Smooth muscle cell (in vitro differentiated cells): ENCODE measurements around the gene ATOX1. TPM values are rescaled to one million over a fixed set of nuclear protein-coding genes. Genes with fewer than 3 reads are reported as not detected.

Source experiments
- DNase-seq: peaks from one replicate; lab custom pipeline; 2025; ENCODE audit not compliant: unreplicated experiment; lab: John Stamatoyannopoulos, UW
- H2AFZ ChIP-seq: fragments of 200-600 bp; sonication (generic); 2 replicates; pipeline ENCODE4 v1.6.0; 2016; ENCODE audit warnings: antibody characterized with exemption, low read depth, mild to moderate bottlenecking
- H3F3A ChIP-seq: fragments of 200-600 bp; sonication (generic); 2 replicates; pipeline ENCODE4 v1.6.0; 2017; ENCODE audit warnings: antibody characterized with exemption, low read depth
- H3K27ac ChIP-seq: fragments of 200-600 bp; sonication (generic); 2 replicates; pipeline ENCODE4 v1.5.1; 2016; ENCODE audit warnings: low read depth, mild to moderate bottlenecking
- H3K27me3 ChIP-seq: fragments of 200-600 bp; sonication (generic); 2 replicates; pipeline ENCODE4 v1.6.1; 2016; ENCODE audit warnings: low read depth, mild to moderate bottlenecking
- H3K36me3 ChIP-seq: fragments of 200-600 bp; sonication (generic); 2 replicates; pipeline ENCODE4 v1.5.1; 2016; ENCODE audit warnings: low read depth
- H3K4me1 ChIP-seq: fragments of 200-600 bp; sonication (generic); 2 replicates; pipeline ENCODE4 v1.5.1; 2016; ENCODE audit warnings: low read depth
- H3K4me2 ChIP-seq: fragments of 200-600 bp; sonication (generic); 2 replicates; pipeline ENCODE4 v1.6.0; 2016; ENCODE audit warnings: mild to moderate bottlenecking
- H3K4me3 ChIP-seq: fragments of 200-600 bp; sonication (generic); 2 replicates; pipeline ENCODE4 v1.5.1; 2016; ENCODE audit warnings: mild to moderate bottlenecking
- H3K79me2 ChIP-seq: fragments of 200-600 bp; sonication (generic); 2 replicates; pipeline ENCODE4 v1.6.0; 2016; ENCODE audit warnings: low read depth, mild to moderate bottlenecking
- H3K9ac ChIP-seq: fragments of 200-600 bp; sonication (generic); 2 replicates; pipeline ENCODE4 v1.6.0; 2016; ENCODE audit warnings: low read depth
- H3K9me3 ChIP-seq: fragments of 200-600 bp; sonication (generic); replicated peaks from 2 replicates; pipeline ENCODE4 v1.5.1; 2016; ENCODE audit warnings: low read depth
- H4K20me1 ChIP-seq: fragments of 200-600 bp; sonication (generic); 2 replicates; pipeline ENCODE4 v1.6.0; 2016; ENCODE audit warnings: low read depth
- WGBS: methylation state at CpG from one replicate; pipeline ENCODE4 v1.1.7; 2016; ENCODE audit warnings: low lambda C conversion rate; 5-methylcytosine and 5-hydroxymethylcytosine counted together
- polyA plus RNA-seq: library from polyadenylated mRNA; unstranded; fragments of >200 nt; fragmentation: Nextera tagmentation; extraction: Ambion mirVana; gene quantifications from 2 replicates; pipeline ENCODE4 v1.2.1, GENCODE V29; 2016
- total RNA-seq: library from RNA; depleted of rRNA; stranded (reverse); fragments of >200 nt; gene quantifications from 2 replicates; pipeline ENCODE4 v1.2.3, GENCODE V29; 2014
- TF ChIP-seq, protein P1 (sequence below): fragments of 200-600 bp; sonication (generic); IDR thresholded peaks from 2 replicates; pipeline ENCODE4 v1.5.1; 2017; ENCODE audit warnings: borderline replicate concordance, mild to moderate bottlenecking, antibody characterized with exemption; ENCODE audit not compliant: insufficient read depth, poor library complexity, severe bottlenecking

The ATOX1 gene
- total and polyA plus RNA-seq, 2 experiments from 2014 or later, result 73.3 to 315 TPM

DNA sequence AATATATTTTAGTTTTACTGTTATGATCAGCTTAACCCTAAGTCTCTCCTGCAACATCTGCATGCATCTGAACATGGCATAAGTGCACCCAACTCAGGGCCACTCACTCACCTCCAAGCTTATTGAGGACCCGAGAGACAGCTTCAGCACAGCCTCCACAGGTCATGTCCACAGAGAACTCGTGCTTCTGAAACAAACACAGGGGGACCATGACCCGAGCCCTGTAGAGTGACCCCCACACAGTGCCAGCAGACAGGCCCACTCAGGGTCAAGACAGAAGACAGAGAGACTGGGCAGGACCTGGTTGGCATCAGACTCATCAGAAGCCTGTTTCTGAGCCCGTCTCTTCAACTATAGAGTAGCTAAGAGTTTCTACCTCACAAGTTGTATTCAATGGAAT lies 6.8 kb downstream of the ATOX1 start:
- no peak for DNase-seq
- peaks cover 22% of the 10 kb centered on the region for H3K79me2 ChIP-seq
- 97% methylated on average over 4 of the region's 4 CpGs for WGBS
- H3K36me3 ChIP-seq, result peaks cover 7% of the 10 kb centered on the region
- no peaks in the 10 kb centered on the region for H3K4me1 ChIP-seq
- H3K27ac ChIP-seq, result no peak overlapping the region
- H3K9ac ChIP-seq, result no peak overlapping the region
- peaks cover 11% of the 10 kb centered on the region for H4K20me1 ChIP-seq
- no peaks in the 10 kb centered on the region for H3K27me3 ChIP-seq
- TF ChIP-seq, protein P1, sequence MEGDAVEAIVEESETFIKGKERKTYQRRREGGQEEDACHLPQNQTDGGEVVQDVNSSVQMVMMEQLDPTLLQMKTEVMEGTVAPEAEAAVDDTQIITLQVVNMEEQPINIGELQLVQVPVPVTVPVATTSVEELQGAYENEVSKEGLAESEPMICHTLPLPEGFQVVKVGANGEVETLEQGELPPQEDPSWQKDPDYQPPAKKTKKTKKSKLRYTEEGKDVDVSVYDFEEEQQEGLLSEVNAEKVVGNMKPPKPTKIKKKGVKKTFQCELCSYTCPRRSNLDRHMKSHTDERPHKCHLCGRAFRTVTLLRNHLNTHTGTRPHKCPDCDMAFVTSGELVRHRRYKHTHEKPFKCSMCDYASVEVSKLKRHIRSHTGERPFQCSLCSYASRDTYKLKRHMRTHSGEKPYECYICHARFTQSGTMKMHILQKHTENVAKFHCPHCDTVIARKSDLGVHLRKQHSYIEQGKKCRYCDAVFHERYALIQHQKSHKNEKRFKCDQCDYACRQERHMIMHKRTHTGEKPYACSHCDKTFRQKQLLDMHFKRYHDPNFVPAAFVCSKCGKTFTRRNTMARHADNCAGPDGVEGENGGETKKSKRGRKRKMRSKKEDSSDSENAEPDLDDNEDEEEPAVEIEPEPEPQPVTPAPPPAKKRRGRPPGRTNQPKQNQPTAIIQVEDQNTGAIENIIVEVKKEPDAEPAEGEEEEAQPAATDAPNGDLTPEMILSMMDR, result no peak
- no peaks in the 10 kb centered on the region for H3K9me3 ChIP-seq
- peaks cover 10% of the 10 kb centered on the region for H3F3A ChIP-seq
- H3K4me3 ChIP-seq, result no peak overlapping the region
- H2AFZ ChIP-seq, result no peak overlapping the region
- H3K4me2 ChIP-seq, result peak overlapping the region; percentile 63

DNA sequence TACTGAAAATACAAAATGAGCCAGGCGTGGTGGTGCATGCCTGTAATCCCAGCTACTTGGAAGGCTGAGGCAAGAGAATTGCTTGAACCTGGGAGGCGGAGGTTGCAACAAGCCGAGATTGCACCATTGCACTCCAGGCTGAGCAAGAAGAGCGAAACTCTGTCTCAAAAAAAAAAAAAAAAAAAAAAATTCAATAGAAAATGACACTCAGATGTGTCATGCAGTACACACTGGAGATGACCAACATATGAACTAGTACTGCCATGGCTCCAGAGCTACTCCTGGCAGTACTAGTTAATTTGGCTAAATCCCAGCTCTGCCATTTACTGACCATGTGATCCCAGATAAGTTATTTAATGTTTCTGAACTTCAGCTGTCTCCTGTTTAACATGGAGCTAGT lies 7.3 kb downstream of the ATOX1 start:
- Histone ChIP-seq H3K9me3 (no peaks in the 10 kb centered on the region), H3K4me1 (no peaks in the 10 kb centered on the region), H3F3A (peaks cover 10% of the 10 kb centered on the region), H3K27me3 (no peaks in the 10 kb centered on the region), H2AFZ (no peak overlapping the region), H3K36me3 (peaks cover 7% of the 10 kb centered on the region), H3K9ac (no peak overlapping the region), H3K4me3 (no peak overlapping the region), H3K79me2 (peaks cover 18% of the 10 kb centered on the region), H3K27ac (no peak overlapping the region), H3K4me2 (peak overlapping the region; percentile 63), H4K20me1 (peaks cover 11% of the 10 kb centered on the region)
- 73% methylated on average over 4 of the region's 4 CpGs for WGBS
- TF ChIP-seq, protein P1, result no peak
- no peak for DNase-seq

DNA sequence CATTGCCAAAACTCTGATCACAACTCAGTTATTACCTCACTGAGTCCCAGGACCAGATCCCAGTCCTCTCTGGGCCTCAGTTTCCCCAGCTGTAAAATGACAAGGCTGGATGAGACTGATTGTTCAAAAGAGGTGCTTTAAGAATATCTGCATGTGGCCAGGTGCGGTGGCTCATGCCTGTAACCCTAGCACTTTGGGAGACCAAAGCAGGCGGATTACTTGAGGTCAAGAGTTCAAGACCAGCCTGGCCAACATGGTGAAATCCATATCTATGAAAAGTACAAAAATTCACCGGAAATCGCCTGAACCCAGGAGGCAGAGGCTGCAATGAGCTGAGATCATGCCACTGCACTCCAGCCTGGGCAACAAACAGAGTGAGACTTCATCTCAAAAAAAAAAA lies 8.3 kb downstream of the ATOX1 start:
- WGBS, result 98% methylated on average over 4 of the region's 4 CpGs
- Histone ChIP-seq H3K9me3 (no peaks in the 10 kb centered on the region), H3K27me3 (no peaks in the 10 kb centered on the region), H3K36me3 (peaks cover 7% of the 10 kb centered on the region), H4K20me1 (peaks cover 11% of the 10 kb centered on the region), H3K79me2 (peaks cover 9% of the 10 kb centered on the region), H3K4me3 (no peak overlapping the region), H2AFZ (no peak overlapping the region), H3K9ac (no peak overlapping the region), H3F3A (peaks cover 6% of the 10 kb centered on the region), H3K4me1 (no peaks in the 10 kb centered on the region), H3K4me2 (no peak overlapping the region), H3K27ac (peak overlapping the region; percentile 49)
- TF ChIP-seq, protein P1, result no peak
- DNase-seq, result no peak

DNA sequence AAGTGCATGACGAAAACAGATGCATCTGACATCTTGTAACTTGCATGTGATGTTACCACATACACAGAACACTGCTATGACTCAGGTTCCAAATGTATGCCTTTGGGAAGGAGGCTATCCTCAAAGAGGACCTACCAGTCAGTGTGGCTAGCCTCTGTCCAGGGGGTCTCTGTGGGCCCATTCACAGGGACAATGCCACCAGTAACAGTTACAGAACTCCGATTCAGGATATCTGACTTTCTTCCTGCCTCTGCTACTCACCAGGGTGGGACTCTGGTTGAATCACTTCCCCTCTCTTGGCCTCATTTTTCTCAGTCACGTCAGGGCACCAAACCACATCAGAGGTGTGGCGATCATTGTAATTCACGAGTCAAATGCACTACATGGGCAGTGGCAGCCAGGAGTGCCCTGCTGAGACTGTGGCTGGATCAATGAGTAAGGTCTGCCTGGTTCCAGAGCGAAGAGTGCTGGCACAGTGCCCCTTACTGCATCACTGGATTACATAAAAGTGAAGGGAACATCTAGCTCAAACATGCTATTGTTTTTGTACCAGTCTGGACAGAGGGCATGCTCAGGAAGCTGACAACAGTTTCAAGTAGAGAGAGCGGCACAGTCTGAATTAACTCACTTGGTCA lies 13.2 kb downstream of the ATOX1 start:
- no peaks in the 10 kb centered on the region for H3K79me2 ChIP-seq
- no peaks in the 10 kb centered on the region for H3K9me3 ChIP-seq
- no peak overlapping the region for H2AFZ ChIP-seq
- no peak for DNase-seq
- peak overlapping the region; percentile 37 for H3K4me2 ChIP-seq
- no peaks in the 10 kb centered on the region for H3K27me3 ChIP-seq
- peaks cover 7% of the 10 kb centered on the region for H3K4me1 ChIP-seq
- TF ChIP-seq, protein P1, result no peak
- peak overlapping the region; percentile 5 for H3K9ac ChIP-seq
- H3K4me3 ChIP-seq, result no peak overlapping the region
- H3K27ac ChIP-seq, result peak overlapping the region; percentile 69
- 54% methylated on average over 7 of the region's 7 CpGs for WGBS
- no peaks in the 10 kb centered on the region for H4K20me1 ChIP-seq
- peaks cover 21% of the 10 kb centered on the region for H3F3A ChIP-seq
- no peaks in the 10 kb centered on the region for H3K36me3 ChIP-seq
